ENCODE results near the gene RELN.

RELN gene

GRCh38 chr7:103887853-103888602, 101.4 kb downstream of the RELN start:
- Histone ChIP-seq H3K4me1 (ENCODE audit: control insufficient read depth, insufficient read depth, low read length) (no peaks in the 10 kb centered on the region), H3K4me3 (ENCODE audit: insufficient read depth, low read depth, low read length) (no peak overlapping the region), H3K9me3 (ENCODE audit: control insufficient read depth, low read length) (no peaks in the 10 kb centered on the region), H3K36me3 (ENCODE audit: control insufficient read depth, insufficient read depth, low read length) (no peaks in the 10 kb centered on the region), H3K27ac (ENCODE audit: insufficient read depth, low read depth, low read length, poor library complexity, severe bottlenecking) (no peak overlapping the region), H3K27me3 (ENCODE audit: control insufficient read depth, insufficient read depth, low read length, poor library complexity, severe bottlenecking) (no peaks in the 10 kb centered on the region)
- WGBS, 2 experiments: 92% methylated on average over 1 of the region's 2 CpGs

- Histone ChIP-seq H3K27ac (ENCODE audit: insufficient read depth, low read depth, low read length, poor library complexity, severe bottlenecking) (no peak overlapping the region), H3K9me3 (ENCODE audit: control insufficient read depth, low read length) (no peaks in the 10 kb centered on the region), H3K4me1 (ENCODE audit: control insufficient read depth, insufficient read depth, low read length) (no peaks in the 10 kb centered on the region), H3K27me3 (ENCODE audit: control insufficient read depth, insufficient read depth, low read length, poor library complexity, severe bottlenecking) (no peaks in the 10 kb centered on the region), H3K36me3 (ENCODE audit: control insufficient read depth, insufficient read depth, low read length) (no peaks in the 10 kb centered on the region), H3K4me3 (ENCODE audit: insufficient read depth, low read depth, low read length) (no peak overlapping the region)
- 90 to 91% methylated on average over 3 of the region's 3 CpGs for WGBS, 2 experiments
Measured at GRCh38 chr7:103887050-103887449, 102.4 kb downstream of the RELN start.

- 90 to 98% methylated on average over 2 of the region's 3 CpGs for WGBS, 2 experiments
- Histone ChIP-seq H3K9me3 (ENCODE audit: control insufficient read depth, low read length) (no peaks in the 10 kb centered on the region), H3K27me3 (ENCODE audit: control insufficient read depth, insufficient read depth, low read length, poor library complexity, severe bottlenecking) (no peaks in the 10 kb centered on the region), H3K4me1 (ENCODE audit: control insufficient read depth, insufficient read depth, low read length) (no peaks in the 10 kb centered on the region), H3K4me3 (ENCODE audit: insufficient read depth, low read depth, low read length) (no peak overlapping the region), H3K27ac (ENCODE audit: insufficient read depth, low read depth, low read length, poor library complexity, severe bottlenecking) (no peak overlapping the region), H3K36me3 (ENCODE audit: control insufficient read depth, insufficient read depth, low read length) (no peaks in the 10 kb centered on the region)
Measured at GRCh38 chr7:103879928-103880600, 109.4 kb downstream of the RELN start.

- Histone ChIP-seq H3K27ac (ENCODE audit: insufficient read depth, low read depth, low read length, poor library complexity, severe bottlenecking) (no peak overlapping the region), H3K27me3 (ENCODE audit: control insufficient read depth, insufficient read depth, low read length, poor library complexity, severe bottlenecking) (no peaks in the 10 kb centered on the region), H3K4me3 (ENCODE audit: insufficient read depth, low read depth, low read length) (no peak overlapping the region), H3K36me3 (ENCODE audit: control insufficient read depth, insufficient read depth, low read length) (no peaks in the 10 kb centered on the region), H3K4me1 (ENCODE audit: control insufficient read depth, insufficient read depth, low read length) (no peaks in the 10 kb centered on the region), H3K9me3 (ENCODE audit: control insufficient read depth, low read length) (no peaks in the 10 kb centered on the region)
- 90 to 95% methylated on average over 1 of the region's 1 CpG for WGBS, 2 experiments
Measured at GRCh38 chr7:103879411-103879810, 110.0 kb downstream of the RELN start.

GRCh38 chr7:103877565-103877964, 111.9 kb downstream of the RELN start:
- Histone ChIP-seq H3K36me3 (ENCODE audit: control insufficient read depth, insufficient read depth, low read length) (no peaks in the 10 kb centered on the region), H3K4me3 (ENCODE audit: insufficient read depth, low read depth, low read length) (no peak overlapping the region), H3K27ac (ENCODE audit: insufficient read depth, low read depth, low read length, poor library complexity, severe bottlenecking) (no peak overlapping the region), H3K27me3 (ENCODE audit: control insufficient read depth, insufficient read depth, low read length, poor library complexity, severe bottlenecking) (no peaks in the 10 kb centered on the region), H3K9me3 (ENCODE audit: control insufficient read depth, low read length) (no peaks in the 10 kb centered on the region), H3K4me1 (ENCODE audit: control insufficient read depth, insufficient read depth, low read length) (no peaks in the 10 kb centered on the region)
- WGBS, 2 experiments: 84 to 86% methylated on average over 3 of the region's 3 CpGs

- Histone ChIP-seq H3K9me3 (ENCODE audit: control insufficient read depth, low read length) (no peaks in the 10 kb centered on the region), H3K4me3 (ENCODE audit: insufficient read depth, low read depth, low read length) (no peak overlapping the region), H3K36me3 (ENCODE audit: control insufficient read depth, insufficient read depth, low read length) (no peaks in the 10 kb centered on the region), H3K27ac (ENCODE audit: insufficient read depth, low read depth, low read length, poor library complexity, severe bottlenecking) (no peak overlapping the region), H3K4me1 (ENCODE audit: control insufficient read depth, insufficient read depth, low read length) (no peaks in the 10 kb centered on the region), H3K27me3 (ENCODE audit: control insufficient read depth, insufficient read depth, low read length, poor library complexity, severe bottlenecking) (no peaks in the 10 kb centered on the region)
Measured at GRCh38 chr7:103875718-103876117, 113.7 kb downstream of the RELN start.

GRCh38 chr7:103871473-103871872, 118.0 kb downstream of the RELN start:
- Histone ChIP-seq H3K4me1 (ENCODE audit: control insufficient read depth, insufficient read depth, low read length) (no peaks in the 10 kb centered on the region), H3K36me3 (ENCODE audit: control insufficient read depth, insufficient read depth, low read length) (no peaks in the 10 kb centered on the region), H3K27ac (ENCODE audit: insufficient read depth, low read depth, low read length, poor library complexity, severe bottlenecking) (no peak overlapping the region), H3K9me3 (ENCODE audit: control insufficient read depth, low read length) (no peaks in the 10 kb centered on the region), H3K27me3 (ENCODE audit: control insufficient read depth, insufficient read depth, low read length, poor library complexity, severe bottlenecking) (no peaks in the 10 kb centered on the region), H3K4me3 (ENCODE audit: insufficient read depth, low read depth, low read length) (no peak overlapping the region)
- 86 to 95% methylated on average over 2 of the region's 2 CpGs for WGBS, 2 experiments

GRCh38 chr7:103870664-103871063, 118.8 kb downstream of the RELN start:
- no peaks in the 10 kb centered on the region for H3K9me3 ChIP-seq (ENCODE audit: control insufficient read depth, low read length)
- no peaks in the 10 kb centered on the region for H3K4me1 ChIP-seq (ENCODE audit: control insufficient read depth, insufficient read depth, low read length)
- no peaks in the 10 kb centered on the region for H3K36me3 ChIP-seq (ENCODE audit: control insufficient read depth, insufficient read depth, low read length)
- no peak overlapping the region for H3K4me3 ChIP-seq (ENCODE audit: insufficient read depth, low read depth, low read length)
- H3K27me3 ChIP-seq (ENCODE audit: control insufficient read depth, insufficient read depth, low read length, poor library complexity, severe bottlenecking): no peaks in the 10 kb centered on the region
- no peak overlapping the region for H3K27ac ChIP-seq (ENCODE audit: insufficient read depth, low read depth, low read length, poor library complexity, severe bottlenecking)
- WGBS, 2 experiments: 85 to 87% methylated on average over 3 of the region's 3 CpGs

- no peak overlapping the region for H3K4me3 ChIP-seq (ENCODE audit: insufficient read depth, low read depth, low read length)
- no peaks in the 10 kb centered on the region for H3K4me1 ChIP-seq (ENCODE audit: control insufficient read depth, insufficient read depth, low read length)
- 87 to 90% methylated on average over 2 of the region's 2 CpGs for WGBS, 2 experiments
- H3K27me3 ChIP-seq (ENCODE audit: control insufficient read depth, insufficient read depth, low read length, poor library complexity, severe bottlenecking): no peaks in the 10 kb centered on the region
- H3K9me3 ChIP-seq (ENCODE audit: control insufficient read depth, low read length): no peaks in the 10 kb centered on the region
- H3K27ac ChIP-seq (ENCODE audit: insufficient read depth, low read depth, low read length, poor library complexity, severe bottlenecking): no peak overlapping the region
- no peaks in the 10 kb centered on the region for H3K36me3 ChIP-seq (ENCODE audit: control insufficient read depth, insufficient read depth, low read length)
Measured at GRCh38 chr7:103867874-103868273, 121.6 kb downstream of the RELN start.

- Histone ChIP-seq H3K9me3 (ENCODE audit: control insufficient read depth, low read length) (no peaks in the 10 kb centered on the region), H3K4me3 (ENCODE audit: insufficient read depth, low read depth, low read length) (no peak overlapping the region), H3K27me3 (ENCODE audit: control insufficient read depth, insufficient read depth, low read length, poor library complexity, severe bottlenecking) (no peaks in the 10 kb centered on the region), H3K27ac (ENCODE audit: insufficient read depth, low read depth, low read length, poor library complexity, severe bottlenecking) (no peak overlapping the region), H3K4me1 (ENCODE audit: control insufficient read depth, insufficient read depth, low read length) (no peaks in the 10 kb centered on the region), H3K36me3 (ENCODE audit: control insufficient read depth, insufficient read depth, low read length) (no peaks in the 10 kb centered on the region)
- WGBS, 2 experiments: 77 to 95% methylated on average over 2 to 3 of the region's 4 CpGs
Measured at GRCh38 chr7:103866919-103867318, 122.5 kb downstream of the RELN start.
